ENCODE data around the gene FBXL16.

The FBXL16 gene

GRCh38 chr16:662597-662996, 43.0 kb downstream of the FBXL16 start:
- DNase-seq (ENCODE audit: low read depth in 2 of 2): no peak

- no peak for DNase-seq (ENCODE audit: low read depth in 2 of 2)
Measured at GRCh38 chr16:662095-662494, 43.5 kb downstream of the FBXL16 start.

- no peak for DNase-seq (ENCODE audit: low read depth in 2 of 2)
Measured at GRCh38 chr16:661184-661821, 44.3 kb downstream of the FBXL16 start.

DNA sequence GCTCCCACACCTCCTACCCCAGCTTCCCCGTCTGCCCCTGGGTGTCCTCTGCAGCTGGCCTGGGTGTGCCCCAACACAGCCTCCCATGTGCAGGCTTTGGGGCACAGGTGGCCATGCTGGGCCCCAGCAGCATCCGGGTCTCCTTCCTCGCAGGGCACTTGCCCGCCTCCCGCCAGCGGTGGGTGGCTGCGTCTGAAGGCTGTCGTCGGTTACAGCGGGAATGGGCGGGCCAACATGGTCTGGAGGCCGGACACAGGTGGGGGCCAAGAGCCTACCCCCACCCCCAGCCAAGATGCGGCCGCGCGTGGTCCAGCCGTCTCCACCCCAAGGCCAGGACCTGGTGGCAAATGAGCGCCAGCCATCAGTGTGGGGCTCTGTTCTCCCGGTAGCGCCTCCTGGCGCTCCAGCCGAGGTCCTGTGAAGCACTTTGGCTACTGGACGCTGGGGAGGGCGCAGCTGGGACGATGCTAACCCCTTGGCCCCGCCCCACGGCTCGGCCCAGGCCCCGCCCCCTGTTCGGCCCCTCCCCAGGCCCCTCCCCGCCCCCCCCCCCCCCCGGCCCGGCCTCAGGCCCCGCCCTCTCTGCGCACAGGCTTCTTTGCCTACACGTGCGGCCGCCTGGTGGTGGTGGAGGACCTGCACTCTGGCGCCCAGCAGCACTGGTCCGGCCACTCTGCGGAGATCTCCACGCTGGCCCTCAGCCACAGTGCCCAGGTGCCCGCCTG, 45.0 kb downstream of the FBXL16 start:
- no peak for DNase-seq (ENCODE audit: low read depth in 2 of 2)

GRCh38 chr16:660132-660458, 45.5 kb downstream of the FBXL16 start:
- DNase-seq (ENCODE audit: low read depth in 2 of 2): no peak

- no peak for DNase-seq (ENCODE audit: low read depth in 2 of 2)
Measured at GRCh38 chr16:659618-660017, 46.0 kb downstream of the FBXL16 start.

- DNase-seq (ENCODE audit: low read depth in 2 of 2): no peak
Measured at GRCh38 chr16:658679-659571, 46.7 kb downstream of the FBXL16 start.

GRCh38 chr16:657487-657886, 48.1 kb downstream of the FBXL16 start:
- no peak for DNase-seq (ENCODE audit: low read depth in 2 of 2)

DNA sequence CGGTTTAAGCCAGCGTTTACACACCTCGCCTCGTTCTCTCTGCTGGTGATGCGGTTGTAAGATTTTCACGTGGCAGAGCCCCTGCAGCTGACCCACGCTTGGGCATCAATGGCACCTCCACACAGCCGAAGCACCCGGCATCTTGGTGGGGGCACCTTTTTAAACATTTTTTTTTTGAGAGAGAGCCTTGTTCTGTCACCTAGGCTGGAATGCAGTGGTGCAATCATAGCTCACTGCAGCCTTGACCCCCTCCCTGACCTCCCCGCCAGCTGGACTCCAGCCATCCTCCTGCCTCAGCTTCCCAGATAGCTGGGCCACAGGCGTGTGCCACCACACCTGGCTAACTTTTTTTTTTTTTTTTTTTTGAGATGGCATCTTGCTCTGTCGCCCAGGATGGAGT, 51.6 kb downstream of the FBXL16 start:
- DNase-seq (ENCODE audit: low read depth in 2 of 2): no peak

DNA sequence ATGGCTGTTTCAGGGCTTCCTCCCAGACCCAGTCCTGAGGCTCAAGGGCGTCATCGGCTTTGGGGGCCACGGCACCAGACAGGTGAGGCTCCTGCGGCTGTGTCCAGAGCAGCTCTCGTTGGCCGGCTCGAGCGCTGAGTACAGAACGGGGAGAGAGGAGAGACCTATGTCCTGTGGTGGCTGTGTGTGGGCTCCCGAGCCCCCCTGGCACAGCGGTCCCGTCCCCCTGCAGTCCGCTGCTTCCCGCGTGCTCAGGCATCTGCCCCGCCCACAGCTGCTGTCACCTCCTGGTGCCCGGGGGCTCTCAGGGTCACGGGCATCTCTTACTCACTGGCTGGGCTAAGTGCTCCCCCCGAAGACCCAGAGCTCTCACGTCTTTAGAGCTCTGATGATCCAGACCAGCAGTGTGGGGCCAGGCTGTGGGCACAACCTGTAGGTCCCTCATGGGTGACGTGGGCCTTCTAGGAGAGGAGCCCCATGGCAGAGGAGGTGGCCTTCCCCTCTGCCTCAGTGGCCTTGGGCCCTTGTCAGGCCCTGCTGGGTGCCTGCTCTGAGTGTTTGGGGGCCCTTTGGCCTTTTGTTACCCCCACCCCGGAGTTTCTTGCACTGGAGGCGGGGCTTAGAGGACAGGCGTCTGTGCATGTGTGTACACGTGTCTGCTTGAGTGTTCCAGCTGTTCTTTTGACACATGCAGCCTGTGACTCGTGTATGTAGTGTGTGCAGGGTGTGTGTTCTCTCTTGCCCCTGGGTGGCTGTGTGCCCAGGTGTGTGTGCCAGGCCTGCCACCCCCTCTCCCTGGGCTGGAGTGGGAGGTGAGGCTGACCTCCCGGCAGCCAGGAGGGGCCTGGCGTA, 52.9 kb downstream of the FBXL16 start:
- no peak for DNase-seq (ENCODE audit: low read depth in 2 of 2)

GRCh38 chr16:651844-652243, 53.8 kb downstream of the FBXL16 start:
- no peak for DNase-seq (ENCODE audit: low read depth in 2 of 2)

DNA sequence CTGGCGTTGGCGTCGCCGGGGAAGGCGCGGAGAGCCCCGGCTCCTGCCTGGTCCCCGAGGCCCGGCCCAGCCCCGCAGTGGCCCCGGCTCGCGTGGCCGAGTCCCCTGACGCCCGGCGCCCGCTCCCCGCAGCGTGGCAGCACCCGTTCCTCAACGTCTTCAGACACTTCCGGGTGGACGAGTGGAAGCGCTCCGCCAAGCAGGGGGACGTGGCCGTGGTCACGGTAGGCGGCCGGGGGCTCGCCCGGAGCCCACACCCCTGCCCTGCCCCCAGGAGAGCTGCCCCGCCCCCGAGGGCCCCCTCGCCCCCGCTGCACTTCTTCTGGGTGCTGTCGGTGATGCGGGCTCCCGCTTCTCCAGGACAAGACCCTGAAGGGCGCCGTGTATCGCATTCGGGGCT, 56.0 kb downstream of the FBXL16 start:
- DNase-seq (ENCODE audit: low read depth in 2 of 2): no peak

GRCh38 chr16:648781-649589, 56.6 kb downstream of the FBXL16 start, which contains the start of gene WDR90:
TSS of gene WDR90 (plus strand) at chr16:649365. CDS start at chr16:649417, 52 bp downstream.
- peak; percentile 70 to 71 for DNase-seq (ENCODE audit: low read depth in 2 of 2)

- DNase-seq (ENCODE audit: low read depth in 2 of 2): no peak
Measured at GRCh38 chr16:648071-648780, 57.4 kb downstream of the FBXL16 start.

GRCh38 chr16:647173-647902, 58.3 kb downstream of the FBXL16 start:
- no peak for DNase-seq (ENCODE audit: low read depth in 2 of 2)

- no peak for DNase-seq (ENCODE audit: low read depth in 2 of 2)
Measured at GRCh38 chr16:646679-647172, 58.9 kb downstream of the FBXL16 start.

DNA sequence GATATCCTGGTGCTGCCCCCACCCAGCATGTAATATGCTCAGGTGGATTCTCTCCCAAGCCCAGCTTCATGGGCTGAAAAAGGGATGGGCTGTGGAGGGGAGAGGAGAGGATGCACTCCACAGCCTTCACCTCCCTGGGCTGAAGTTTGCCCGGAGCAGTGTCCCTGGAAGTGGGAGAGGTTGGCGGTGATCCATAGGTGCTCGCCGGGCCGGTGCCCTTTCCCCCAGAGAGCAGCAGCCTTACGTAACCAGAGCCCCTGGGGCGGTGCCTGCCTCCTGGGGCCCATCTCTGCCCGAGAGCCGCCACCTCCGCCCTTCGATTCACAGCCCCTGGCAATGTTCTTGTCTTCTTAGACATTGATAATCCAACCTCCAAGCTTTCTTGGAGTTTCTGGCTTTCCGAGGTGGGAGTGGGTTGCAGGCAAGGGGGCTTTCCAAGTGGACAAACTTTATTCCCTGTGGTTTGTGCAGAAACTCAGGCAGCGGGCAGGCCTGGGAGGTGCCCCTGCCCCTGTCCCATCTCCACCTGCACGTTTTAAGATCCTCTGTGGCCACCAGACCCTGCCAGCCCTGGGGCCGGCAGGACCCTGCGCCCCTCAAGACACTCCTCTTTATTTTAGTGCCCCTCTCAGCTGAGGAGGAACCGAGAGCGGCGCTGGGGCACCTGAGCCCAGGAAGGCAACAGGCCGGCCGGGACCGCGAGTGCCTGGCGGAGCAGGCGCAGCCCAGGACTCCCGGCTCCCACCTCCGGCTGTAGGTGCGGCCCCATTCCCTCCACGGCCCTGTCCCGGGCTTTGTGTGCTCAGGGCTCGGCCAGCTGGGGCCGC, 59.5 kb downstream of the FBXL16 start:
- DNase-seq (ENCODE audit: low read depth in 2 of 2): no peak

GRCh38 chr16:644556-644955, 61.0 kb downstream of the FBXL16 start:
- DNase-seq (ENCODE audit: low read depth in 2 of 2): no peak

DNA sequence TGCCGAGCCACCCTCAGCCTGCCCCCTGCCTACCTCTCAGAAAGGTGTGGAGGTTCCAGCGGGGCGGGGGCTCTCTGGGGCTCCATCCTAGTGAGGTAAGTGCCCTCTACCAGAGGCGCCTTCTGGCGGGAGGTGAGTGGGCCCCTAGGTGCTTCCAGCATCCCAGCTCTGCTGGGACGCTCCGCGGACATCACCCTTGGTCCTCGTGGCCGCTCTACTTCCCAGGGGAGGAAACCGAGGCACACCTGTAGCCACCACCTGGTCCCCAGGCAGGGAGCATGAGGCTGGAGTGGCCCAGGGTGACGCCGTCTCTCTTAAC, 62.6 kb downstream of the FBXL16 start:
- DNase-seq (ENCODE audit: low read depth in 2 of 2): no peak

Measured in fibroblast of skin of left quadriceps (primary cell).